K562 (cell line): ENCODE data around the gene CPED1.

Experiments used
- GATA2 ChIP-seq: sonication (generic); formaldehyde crosslinking; IDR thresholded peaks from 2 replicates; pipeline ENCODE4 v1.4.0; 2020; ENCODE audit warnings: mild to moderate bottlenecking, missing genetic modification reagents
- MAFK ChIP-seq: IDR thresholded peaks from 2 replicates; pipeline ENCODE4 v1.6.1; 2011; ENCODE audit warnings: low read length, improper control_type of control experiment
- MEIS2 ChIP-seq: fragments of 450-650 bp; IDR thresholded peaks from 2 replicates; pipeline ENCODE4 v1.6.1; 2014; ENCODE audit warnings: mild to moderate bottlenecking; ENCODE audit not compliant: partially characterized antibody
- NR2C2 ChIP-seq, 2 experiments: fragments of 200-800 bp in 1 of 2; sonication (Bioruptor generic) in 1 of 2; sonication (generic) in 1 of 2; formaldehyde crosslinking in 1 of 2; IDR thresholded peaks; 2 replicates each; pipeline versions ENCODE4 v1.6.1 to v1.8.0; 2016 to 2022; ENCODE audit warnings: mild to moderate bottlenecking in 1 of 2, missing compliant biosample characterization in 1 of 2, missing genetic modification characterization in 1 of 2, missing genetic modification reagents in 1 of 2
- POU5F1 ChIP-seq: fragments of 150-350 bp; IDR thresholded peaks from 2 replicates; pipeline ENCODE4 v1.6.1; 2014; ENCODE audit warnings: borderline replicate concordance, low read length, low read depth, mild to moderate bottlenecking; ENCODE audit not compliant: partially characterized antibody
- ZFX ChIP-seq: sonication (generic); formaldehyde crosslinking; IDR thresholded peaks from 2 replicates; pipeline ENCODE4 v1.8.0; 2022; ENCODE audit warnings: mild to moderate bottlenecking, missing genetic modification reagents, moderate library complexity
- ZNF263 ChIP-seq: sonication (generic); formaldehyde crosslinking; IDR thresholded peaks from 2 replicates; pipeline ENCODE4 v1.8.0; 2022; ENCODE audit warnings: mild to moderate bottlenecking, missing genetic modification reagents, borderline replicate concordance
- TF ChIP-seq, protein P1 (sequence below): sonication (generic); formaldehyde crosslinking; IDR thresholded peaks from 2 replicates; pipeline ENCODE4 v1.8.1; 2023; ENCODE audit warnings: mild to moderate bottlenecking, missing genetic modification reagents
- TF ChIP-seq, protein P2 (sequence below), 2 experiments: IDR thresholded peaks; 2 replicates each; pipeline ENCODE4 v1.6.1; 2011; ENCODE audit warnings: borderline replicate concordance in 1 of 2, control low read depth in 1 of 2, low read depth in 1 of 2, low read length in 1 of 2, mild to moderate bottlenecking in 1 of 2, mixed read lengths in 1 of 2, moderate library complexity in 1 of 2; ENCODE audit not compliant: insufficient read depth in 1 of 2, insufficient read length in 1 of 2, poor library complexity in 1 of 2, severe bottlenecking in 1 of 2; ENCODE audit errors: extremely low read depth in 1 of 2

DNA sequence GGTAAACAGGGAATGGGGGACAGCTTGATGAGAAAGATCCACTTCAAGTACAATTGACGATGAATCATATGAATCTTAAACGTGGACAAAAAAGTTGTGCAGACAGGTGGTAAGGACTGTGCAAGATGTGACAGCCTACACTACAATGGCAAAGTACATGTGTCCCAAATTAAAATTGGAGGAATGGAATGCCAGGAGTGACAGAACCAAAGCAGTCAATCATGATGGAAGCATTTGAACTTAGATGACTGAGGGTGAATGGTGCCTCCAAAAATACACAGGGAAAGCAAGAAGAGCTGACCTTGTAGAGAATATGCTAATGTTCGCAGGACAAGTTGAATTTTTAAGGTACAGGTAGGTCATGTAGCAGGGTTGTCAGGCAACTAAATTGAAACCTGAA lies 189.9 kb downstream of the CPED1 start:
- TF ChIP-seq, protein P1, sequence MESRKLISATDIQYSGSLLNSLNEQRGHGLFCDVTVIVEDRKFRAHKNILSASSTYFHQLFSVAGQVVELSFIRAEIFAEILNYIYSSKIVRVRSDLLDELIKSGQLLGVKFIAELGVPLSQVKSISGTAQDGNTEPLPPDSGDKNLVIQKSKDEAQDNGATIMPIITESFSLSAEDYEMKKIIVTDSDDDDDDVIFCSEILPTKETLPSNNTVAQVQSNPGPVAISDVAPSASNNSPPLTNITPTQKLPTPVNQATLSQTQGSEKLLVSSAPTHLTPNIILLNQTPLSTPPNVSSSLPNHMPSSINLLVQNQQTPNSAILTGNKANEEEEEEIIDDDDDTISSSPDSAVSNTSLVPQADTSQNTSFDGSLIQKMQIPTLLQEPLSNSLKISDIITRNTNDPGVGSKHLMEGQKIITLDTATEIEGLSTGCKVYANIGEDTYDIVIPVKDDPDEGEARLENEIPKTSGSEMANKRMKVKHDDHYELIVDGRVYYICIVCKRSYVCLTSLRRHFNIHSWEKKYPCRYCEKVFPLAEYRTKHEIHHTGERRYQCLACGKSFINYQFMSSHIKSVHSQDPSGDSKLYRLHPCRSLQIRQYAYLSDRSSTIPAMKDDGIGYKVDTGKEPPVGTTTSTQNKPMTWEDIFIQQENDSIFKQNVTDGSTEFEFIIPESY (CRISPR knock-in tag), result no peak
- TF ChIP-seq, protein P2, sequence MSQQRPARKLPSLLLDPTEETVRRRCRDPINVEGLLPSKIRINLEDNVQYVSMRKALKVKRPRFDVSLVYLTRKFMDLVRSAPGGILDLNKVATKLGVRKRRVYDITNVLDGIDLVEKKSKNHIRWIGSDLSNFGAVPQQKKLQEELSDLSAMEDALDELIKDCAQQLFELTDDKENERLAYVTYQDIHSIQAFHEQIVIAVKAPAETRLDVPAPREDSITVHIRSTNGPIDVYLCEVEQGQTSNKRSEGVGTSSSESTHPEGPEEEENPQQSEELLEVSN (IDR thresholded peaks at IDR 0.05; ENCODE audit: borderline replicate concordance in 1 of 2, extremely low read depth in 1 of 2, insufficient read depth in 1 of 2, insufficient read length in 1 of 2, low read depth in 1 of 2, low read length in 1 of 2, poor library complexity in 1 of 2, severe bottlenecking in 1 of 2), result no peak
- TF ChIP-seq ZNF263 (CRISPR knock-in tag), result no peak
- TF ChIP-seq NR2C2 (CRISPR knock-in tag; IDR thresholded peaks at IDR 0.05), result no peak
- TF ChIP-seq NR2C2 (tag; IDR thresholded peaks at IDR 0.05), result no peak
- TF ChIP-seq ZFX (CRISPR knock-in tag), result no peak
- TF ChIP-seq MEIS2, result no peak
- TF ChIP-seq GATA2, result no peak
- no peak for TF ChIP-seq MAFK
- no peak for TF ChIP-seq POU5F1
